Sigmoid colon (tissue), 4 donors: ENCODE data around the gene RPL11.

Source experiments
- CTCF ChIP-seq, 4 experiments: fragments of 450-650 bp in 3 of 4; fragments of 200-600 bp in 1 of 4; IDR thresholded peaks; one replicate each; pipeline ENCODE4 v1.5.1; 2016 to 2019; ENCODE audit warnings: antibody characterized with exemption in 4 of 4, mild to moderate bottlenecking in 3 of 4, moderate library complexity in 2 of 4
- POLR2AphosphoS5 ChIP-seq, 4 donors: sonication (generic); formaldehyde crosslinking; IDR thresholded peaks; one replicate each; pipeline ENCODE4 v1.6.1; 2017; ENCODE audit warnings: antibody characterized with exemption in 4 of 4

DNA sequence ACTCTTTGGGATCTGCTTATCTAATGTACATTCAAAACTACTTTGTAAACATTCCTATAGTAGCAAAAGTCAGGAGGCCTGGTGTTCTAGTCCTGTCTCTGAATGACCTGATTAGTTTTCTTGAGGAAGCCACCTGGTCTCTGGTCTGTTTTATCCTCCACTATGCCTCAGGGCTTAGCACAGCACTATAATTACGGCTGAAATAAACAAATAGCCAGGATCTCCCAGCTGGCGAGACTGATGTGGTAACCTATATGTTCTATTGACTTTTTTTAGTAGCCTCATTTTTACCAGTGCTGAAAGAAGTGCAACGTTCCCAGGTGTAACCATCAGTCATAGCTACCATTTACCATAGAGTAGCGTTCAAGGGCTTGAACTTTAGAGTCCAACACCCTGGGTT lies 24.2 kb upstream of the RPL11 start:
- TF ChIP-seq CTCF (IDR thresholded peaks at IDR 0.05) (no peak), POLR2AphosphoS5 (IDR thresholded peaks at IDR 0.05) (no peak)
